IMR-90 (cell line): ENCODE measurements around the gene MAGI1.

Source experiments
- CEBPB ChIP-seq: IDR thresholded peaks from 2 replicates; pipeline ENCODE4 v1.6.1; 2012; ENCODE audit warnings: low read depth, low read length, improper control_type of control experiment
- MAFK ChIP-seq: IDR thresholded peaks from 2 replicates; pipeline ENCODE4 v1.6.1; 2012; ENCODE audit warnings: low read depth, low read length, improper control_type of control experiment
- MXI1 ChIP-seq: IDR thresholded peaks from 2 replicates; pipeline ENCODE4 v1.6.1; 2012; ENCODE audit warnings: low read depth, mild to moderate bottlenecking, low read length, moderate library complexity, borderline replicate concordance
- POLR2A ChIP-seq: IDR thresholded peaks from 2 replicates; pipeline ENCODE4 v1.6.1; 2012; ENCODE audit warnings: mild to moderate bottlenecking, low read depth, low read length
- RFX5 ChIP-seq: IDR thresholded peaks from 2 replicates; pipeline ENCODE4 v1.8.0; 2012; ENCODE audit warnings: low read depth, mild to moderate bottlenecking, low read length, moderate library complexity
- TF ChIP-seq, protein P1 (sequence below): conservative IDR thresholded peaks from 2 replicates; pipeline ENCODE4 v1.5.1; 2012; ENCODE audit warnings: mild to moderate bottlenecking, low read depth, low read length, improper control_type of control experiment
- TF ChIP-seq, protein P2 (sequence below): fragments of 150-350 bp; IDR thresholded peaks from 2 replicates; pipeline ENCODE4 v1.6.1; 2016; ENCODE audit warnings: low read depth, mild to moderate bottlenecking, low read length, moderate library complexity, borderline replicate concordance
- TF ChIP-seq, protein P3 (sequence below): fragments of 150-350 bp; IDR thresholded peaks from 2 replicates; pipeline ENCODE4 v1.6.1; 2017; ENCODE audit warnings: mild to moderate bottlenecking, antibody characterized with exemption, low read length, low read depth

DNA sequence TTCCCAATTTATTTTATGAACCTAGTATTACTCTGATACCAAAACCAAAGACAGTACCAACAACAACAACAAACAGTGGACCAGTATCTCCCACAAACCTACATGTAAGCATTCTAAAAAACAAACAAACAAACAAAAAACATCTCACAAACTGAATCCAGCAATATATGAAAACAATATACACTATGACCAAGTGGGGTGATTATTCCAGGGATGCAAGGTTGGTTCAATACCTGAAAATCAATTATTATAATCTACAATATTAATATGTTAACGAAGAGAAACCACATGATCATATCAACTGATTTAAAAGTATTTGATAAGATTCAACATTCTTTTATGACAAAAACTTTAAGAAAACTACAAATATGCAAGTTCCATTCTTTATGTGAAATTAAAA is 391.3 kb downstream of the MAGI1 start:
- TF ChIP-seq, protein P1, sequence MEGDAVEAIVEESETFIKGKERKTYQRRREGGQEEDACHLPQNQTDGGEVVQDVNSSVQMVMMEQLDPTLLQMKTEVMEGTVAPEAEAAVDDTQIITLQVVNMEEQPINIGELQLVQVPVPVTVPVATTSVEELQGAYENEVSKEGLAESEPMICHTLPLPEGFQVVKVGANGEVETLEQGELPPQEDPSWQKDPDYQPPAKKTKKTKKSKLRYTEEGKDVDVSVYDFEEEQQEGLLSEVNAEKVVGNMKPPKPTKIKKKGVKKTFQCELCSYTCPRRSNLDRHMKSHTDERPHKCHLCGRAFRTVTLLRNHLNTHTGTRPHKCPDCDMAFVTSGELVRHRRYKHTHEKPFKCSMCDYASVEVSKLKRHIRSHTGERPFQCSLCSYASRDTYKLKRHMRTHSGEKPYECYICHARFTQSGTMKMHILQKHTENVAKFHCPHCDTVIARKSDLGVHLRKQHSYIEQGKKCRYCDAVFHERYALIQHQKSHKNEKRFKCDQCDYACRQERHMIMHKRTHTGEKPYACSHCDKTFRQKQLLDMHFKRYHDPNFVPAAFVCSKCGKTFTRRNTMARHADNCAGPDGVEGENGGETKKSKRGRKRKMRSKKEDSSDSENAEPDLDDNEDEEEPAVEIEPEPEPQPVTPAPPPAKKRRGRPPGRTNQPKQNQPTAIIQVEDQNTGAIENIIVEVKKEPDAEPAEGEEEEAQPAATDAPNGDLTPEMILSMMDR = no peak
- no peak for TF ChIP-seq MAFK
- TF ChIP-seq POLR2A = no peak
- no peak for TF ChIP-seq MXI1
- TF ChIP-seq RFX5 = no peak
- TF ChIP-seq, protein P2, sequence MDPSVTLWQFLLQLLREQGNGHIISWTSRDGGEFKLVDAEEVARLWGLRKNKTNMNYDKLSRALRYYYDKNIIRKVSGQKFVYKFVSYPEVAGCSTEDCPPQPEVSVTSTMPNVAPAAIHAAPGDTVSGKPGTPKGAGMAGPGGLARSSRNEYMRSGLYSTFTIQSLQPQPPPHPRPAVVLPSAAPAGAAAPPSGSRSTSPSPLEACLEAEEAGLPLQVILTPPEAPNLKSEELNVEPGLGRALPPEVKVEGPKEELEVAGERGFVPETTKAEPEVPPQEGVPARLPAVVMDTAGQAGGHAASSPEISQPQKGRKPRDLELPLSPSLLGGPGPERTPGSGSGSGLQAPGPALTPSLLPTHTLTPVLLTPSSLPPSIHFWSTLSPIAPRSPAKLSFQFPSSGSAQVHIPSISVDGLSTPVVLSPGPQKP = no peak
- TF ChIP-seq CEBPB = no peak
- TF ChIP-seq, protein P3, sequence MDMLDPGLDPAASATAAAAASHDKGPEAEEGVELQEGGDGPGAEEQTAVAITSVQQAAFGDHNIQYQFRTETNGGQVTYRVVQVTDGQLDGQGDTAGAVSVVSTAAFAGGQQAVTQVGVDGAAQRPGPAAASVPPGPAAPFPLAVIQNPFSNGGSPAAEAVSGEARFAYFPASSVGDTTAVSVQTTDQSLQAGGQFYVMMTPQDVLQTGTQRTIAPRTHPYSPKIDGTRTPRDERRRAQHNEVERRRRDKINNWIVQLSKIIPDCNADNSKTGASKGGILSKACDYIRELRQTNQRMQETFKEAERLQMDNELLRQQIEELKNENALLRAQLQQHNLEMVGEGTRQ = no peak
